ENCODE measurements around the gene PNPLA3. TPM values are rescaled to one million over a fixed set of nuclear protein-coding genes. Genes with fewer than 3 reads are reported as not detected.
A peak's percentile ranks its signal among the peaks of the same experiment; 100 is the strongest.

The PNPLA3 gene
- total RNA-seq, 2 donors from 2014 or later: 0.14 to 0.28 TPM

- TF ChIP-seq POLR2A (IDR thresholded peaks at IDR 0.05) (no peak), POLR2AphosphoS5 (IDR thresholded peaks at IDR 0.05) (no peak), CTCF (IDR thresholded peaks at IDR 0.05) (no peak)
- WGBS: 93% methylated on average over 5 of the region's 5 CpGs
- Histone ChIP-seq H3K9me3 (no peaks in the 10 kb centered on the region), H3K27me3 (replicated peaks; ENCODE audit: insufficient read depth) (no peaks in the 10 kb centered on the region), H3K4me3 (no peak overlapping the region), H3K4me1 (replicated peaks) (no peaks in the 10 kb centered on the region), H3K36me3 (no peaks in the 10 kb centered on the region), H3K27ac (no peak overlapping the region)
- DNase-seq (ENCODE audit: low spot score): no peak
- intact Hi-C loops (cut with DNase I): no loop called here
Observed at GRCh38 chr22:43928468-43928867, 4.9 kb downstream of the PNPLA3 start.

DNA sequence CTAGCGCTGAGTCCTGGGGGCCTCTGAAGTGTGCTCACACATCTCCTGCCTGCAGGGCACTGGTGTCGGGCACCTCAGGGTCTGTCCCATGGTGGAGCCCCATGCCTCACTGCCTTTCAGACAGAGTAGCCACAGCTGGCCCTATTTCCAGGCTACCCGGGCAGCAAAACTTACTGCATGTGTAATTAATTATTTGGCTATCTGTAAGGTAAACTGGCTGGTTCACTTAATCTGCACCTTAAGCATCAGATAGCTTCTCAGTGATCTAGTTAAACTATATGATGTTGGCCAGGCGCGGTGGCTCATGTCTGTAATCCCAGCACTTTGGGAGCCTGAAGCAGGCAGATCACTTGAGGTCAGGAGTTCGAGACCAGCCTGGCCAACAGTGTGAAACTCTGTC is 5.3 kb downstream of the PNPLA3 start:
- 86% methylated on average over 6 of the region's 6 CpGs for WGBS
- no peak for DNase-seq (ENCODE audit: low spot score)
- Histone ChIP-seq H3K9me3 (no peaks in the 10 kb centered on the region), H3K36me3 (no peaks in the 10 kb centered on the region), H3K27me3 (replicated peaks; ENCODE audit: insufficient read depth) (no peaks in the 10 kb centered on the region), H3K27ac (no peak overlapping the region), H3K4me3 (no peak overlapping the region), H3K4me1 (replicated peaks) (no peaks in the 10 kb centered on the region)
- no peak for TF ChIP-seq CTCF (IDR thresholded peaks at IDR 0.05)
- TF ChIP-seq POLR2AphosphoS5 (IDR thresholded peaks at IDR 0.05): no peak
- TF ChIP-seq POLR2A (IDR thresholded peaks at IDR 0.05): no peak
- intact Hi-C loops (cut with DNase I): no loop called here

GRCh38 chr22:43931771-43932170 is 8.2 kb downstream of the PNPLA3 start:
- no peaks in the 10 kb centered on the region for H3K4me1 ChIP-seq (replicated peaks)
- TF ChIP-seq POLR2A (IDR thresholded peaks at IDR 0.05): no peak
- peak; percentile 24 for TF ChIP-seq POLR2AphosphoS5 (IDR thresholded peaks at IDR 0.05)
- TF ChIP-seq CTCF (IDR thresholded peaks at IDR 0.05): no peak
- no peaks in the 10 kb centered on the region for H3K36me3 ChIP-seq
- WGBS: 33% methylated on average over 4 of the region's 4 CpGs
- no peak overlapping the region for H3K27ac ChIP-seq
- peak; percentile 16 for DNase-seq (ENCODE audit: low spot score)
- H3K4me3 ChIP-seq: no peak overlapping the region
- H3K9me3 ChIP-seq: no peaks in the 10 kb centered on the region
- intact Hi-C loops (cut with DNase I): no loop called here
- H3K27me3 ChIP-seq (replicated peaks; ENCODE audit: insufficient read depth): no peaks in the 10 kb centered on the region

DNA sequence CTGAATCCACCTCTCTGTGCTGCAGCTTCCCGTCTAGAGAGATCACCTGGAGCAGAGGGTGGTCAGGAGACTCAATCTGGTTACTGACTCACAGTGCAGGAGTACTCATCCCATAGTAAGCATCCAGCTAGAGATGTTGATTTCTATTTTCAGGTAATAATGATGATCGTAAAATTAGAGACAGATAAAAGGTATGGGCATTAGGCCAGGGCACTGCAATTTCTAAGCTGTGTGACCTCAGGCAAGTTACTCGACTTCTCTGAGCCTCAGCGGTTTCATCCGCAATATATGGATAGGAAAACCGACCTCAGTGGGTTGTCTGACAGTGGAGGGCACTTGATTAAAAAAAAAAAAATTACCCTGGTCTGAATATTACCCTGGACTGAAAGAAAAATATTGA is 17.8 kb downstream of the PNPLA3 start:
- no peak for TF ChIP-seq CTCF (IDR thresholded peaks at IDR 0.05)
- no peak for TF ChIP-seq POLR2A (IDR thresholded peaks at IDR 0.05)
- TF ChIP-seq POLR2AphosphoS5 (IDR thresholded peaks at IDR 0.05): no peak
- Histone ChIP-seq H3K27ac (no peak overlapping the region), H3K4me1 (replicated peaks) (no peaks in the 10 kb centered on the region), H3K36me3 (no peaks in the 10 kb centered on the region), H3K9me3 (no peaks in the 10 kb centered on the region), H3K4me3 (no peak overlapping the region), H3K27me3 (replicated peaks; ENCODE audit: insufficient read depth) (no peaks in the 10 kb centered on the region)
- intact Hi-C loops (cut with DNase I): no loop called here
- WGBS: 92% methylated on average over 6 of the region's 6 CpGs
- no peak for DNase-seq (ENCODE audit: low spot score)

DNA sequence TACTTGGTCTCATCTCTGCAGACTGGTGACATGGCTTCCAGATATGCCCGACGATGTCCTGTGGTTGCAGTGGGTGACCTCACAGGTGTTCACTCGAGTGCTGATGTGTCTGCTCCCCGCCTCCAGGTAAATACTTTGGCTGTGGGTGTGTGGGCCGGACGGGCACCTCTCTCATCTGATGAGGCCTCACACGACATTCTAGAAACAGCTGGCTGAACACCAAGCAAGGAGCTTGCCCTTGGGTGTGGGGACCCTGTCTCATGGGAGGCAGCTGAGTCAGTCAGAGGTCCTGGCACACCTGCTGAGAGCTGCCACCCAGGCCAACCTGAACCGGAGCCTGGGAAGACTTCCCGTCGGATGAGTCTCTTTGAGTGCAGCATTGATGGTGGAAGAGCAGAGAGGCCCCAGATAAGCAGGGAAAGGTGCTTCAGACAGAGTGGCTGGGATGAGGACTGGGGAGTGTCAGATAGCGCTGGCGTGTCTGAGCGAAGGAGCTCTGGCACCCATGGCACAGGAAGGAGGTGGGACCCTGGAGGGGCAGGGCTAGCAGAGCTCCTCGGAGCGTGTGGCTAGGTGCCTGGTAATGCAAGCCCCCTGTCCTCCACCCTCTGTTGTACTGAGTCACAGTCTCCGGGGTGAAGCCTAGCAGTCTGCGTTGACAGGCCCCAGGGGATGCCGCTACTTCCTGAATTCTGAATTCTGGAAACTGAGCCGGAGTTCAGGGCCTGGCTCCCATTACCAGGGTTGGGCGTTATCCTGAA is 21.2 kb downstream of the PNPLA3 start:
- Histone ChIP-seq H3K27ac (no peak overlapping the region), H3K4me3 (no peak overlapping the region), H3K9me3 (no peaks in the 10 kb centered on the region), H3K4me1 (replicated peaks) (no peaks in the 10 kb centered on the region), H3K27me3 (replicated peaks; ENCODE audit: insufficient read depth) (no peaks in the 10 kb centered on the region), H3K36me3 (no peaks in the 10 kb centered on the region)
- TF ChIP-seq POLR2A (IDR thresholded peaks at IDR 0.05): no peak
- no peak for TF ChIP-seq CTCF (IDR thresholded peaks at IDR 0.05)
- 73% methylated on average over 20 of the region's 20 CpGs for WGBS
- intact Hi-C loops (cut with DNase I): no loop called here
- no peak for DNase-seq (ENCODE audit: low spot score)
